WI38 (cell line): ENCODE measurements around the gene NKTR.

Source experiments
- H3K4me3 ChIP-seq: 2 replicates; pipeline ENCODE4 v1.5.1; 2011; ENCODE audit warnings: low read depth, mild to moderate bottlenecking, control low read depth, low read length
- CTCF ChIP-seq: IDR thresholded peaks from 2 replicates; pipeline ENCODE4 v1.5.1; 2012; ENCODE audit warnings: low read depth, mild to moderate bottlenecking, control low read depth, low read length

Gene NKTR

DNA sequence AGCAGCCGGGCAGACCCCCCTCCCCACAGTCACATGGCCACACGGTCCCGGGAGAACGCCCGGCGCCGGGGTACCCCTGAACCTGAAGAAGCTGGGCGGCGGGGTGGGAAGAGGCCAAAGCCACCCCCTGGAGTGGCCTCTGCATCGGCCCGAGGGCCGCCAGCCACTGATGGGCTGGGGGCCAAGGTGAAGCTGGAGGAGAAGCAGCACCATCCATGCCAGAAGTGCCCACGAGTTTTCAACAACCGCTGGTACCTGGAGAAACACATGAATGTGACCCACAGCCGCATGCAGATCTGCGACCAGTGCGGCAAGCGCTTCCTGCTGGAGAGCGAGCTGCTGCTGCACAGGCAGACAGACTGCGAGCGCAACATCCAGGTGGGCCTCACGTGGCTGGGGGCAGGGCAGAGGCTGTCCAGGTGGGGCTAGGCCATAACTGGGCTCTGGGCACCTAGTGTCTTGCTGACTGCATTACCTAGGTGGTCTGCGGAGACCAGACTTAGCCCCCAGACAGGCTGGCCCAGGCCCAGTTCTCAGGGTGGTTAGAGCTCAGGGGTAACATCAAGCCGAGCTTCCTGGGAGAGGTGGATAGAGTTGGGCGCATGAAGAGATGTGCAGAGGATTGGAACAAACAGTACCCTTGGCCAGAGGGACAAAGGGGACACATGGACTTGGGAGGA, 59.1 kb downstream of the NKTR start:
- TF ChIP-seq CTCF = no peak
- H3K4me3 ChIP-seq = no peak overlapping the region

GRCh38 chr3:42660131-42660715, 59.7 kb downstream of the NKTR start:
- H3K4me3 ChIP-seq = no peak overlapping the region
- no peak for TF ChIP-seq CTCF

GRCh38 chr3:42660898-42661297, 60.4 kb downstream of the NKTR start:
- H3K4me3 ChIP-seq = no peak overlapping the region
- TF ChIP-seq CTCF = no peak

DNA sequence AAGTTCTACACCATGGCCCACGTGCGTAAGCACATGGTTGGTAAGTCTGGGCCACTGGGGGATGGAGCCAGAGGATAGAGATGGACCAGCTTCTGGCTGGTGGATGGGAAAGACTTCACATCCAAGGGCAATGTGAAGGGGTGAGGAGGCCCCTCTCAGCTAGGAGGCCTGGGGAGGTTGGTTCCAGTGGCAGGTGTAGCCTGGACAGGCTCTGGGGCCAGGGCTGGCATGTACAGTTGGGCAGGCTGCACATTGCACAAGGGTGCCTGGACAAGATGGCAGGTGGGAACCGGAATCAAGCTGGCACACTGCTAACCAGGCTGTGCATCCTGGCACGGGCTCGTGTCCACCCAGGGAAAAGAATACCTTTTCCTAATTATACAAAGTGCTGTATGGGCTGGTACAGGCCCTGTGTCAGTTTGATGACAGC, 61.1 kb downstream of the NKTR start:
- no peak overlapping the region for H3K4me3 ChIP-seq
- TF ChIP-seq CTCF = no peak

GRCh38 chr3:42662037-42662812, 61.7 kb downstream of the NKTR start:
- TF ChIP-seq CTCF = no peak
- no peak overlapping the region for H3K4me3 ChIP-seq

GRCh38 chr3:42662813-42663535, 62.5 kb downstream of the NKTR start:
- H3K4me3 ChIP-seq = no peak overlapping the region

More at GRCh38 chr3:42662813-42663535, 62.5 kb downstream of the NKTR start:
- TF ChIP-seq CTCF = no peak
